GM21529 (cell line): ENCODE results near the gene SHISA6.

Source experiments
- ATAC-seq: cut with Tn5 transposase; IDR thresholded peaks from one replicate; pipeline ENCODE4 v1.9.1; 2021; ENCODE audit not compliant: unreplicated experiment

SHISA6 gene

GRCh38 chr17:11430751-11431150 is 189.7 kb downstream of the SHISA6 start:
- no peak for ATAC-seq

DNA sequence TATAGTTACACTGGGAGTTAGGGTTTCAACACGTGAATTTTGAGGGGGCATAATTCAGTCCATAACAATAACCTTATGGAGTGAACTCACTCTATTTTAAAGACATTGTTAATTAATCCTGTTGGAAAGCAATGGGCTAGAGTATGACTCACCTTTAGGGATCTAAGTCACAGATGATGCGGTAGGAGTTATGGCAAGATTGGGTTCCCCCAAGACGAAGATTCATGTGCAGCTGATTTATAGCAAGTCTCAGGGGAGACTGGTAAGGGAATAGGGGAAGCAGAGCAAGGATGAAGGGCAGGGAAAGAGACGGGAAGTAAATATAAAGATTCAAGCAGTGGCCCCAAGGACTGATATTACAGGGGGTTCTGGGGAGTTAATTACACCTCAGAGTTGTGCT is 197.7 kb downstream of the SHISA6 start:
- ATAC-seq: no peak

DNA sequence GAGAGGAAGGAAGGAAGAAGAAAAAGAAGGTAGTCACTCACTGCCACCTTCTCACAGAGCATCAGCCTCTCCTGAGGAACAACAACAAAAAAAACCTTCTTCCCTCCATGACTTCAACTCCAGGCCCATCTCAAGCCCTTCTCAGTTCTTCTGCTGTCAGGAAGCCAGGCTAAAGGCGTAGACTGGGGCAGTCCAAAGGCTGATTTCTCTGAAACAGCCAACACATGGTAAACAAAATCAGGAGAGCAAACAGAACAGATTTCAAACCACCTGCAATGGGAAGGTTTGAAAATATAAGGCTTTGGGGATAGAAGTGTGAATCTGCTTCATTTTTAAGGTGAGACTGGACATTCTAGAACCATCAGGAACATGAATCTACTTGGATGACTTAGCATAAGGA is 200.0 kb downstream of the SHISA6 start:
- no peak for ATAC-seq

DNA sequence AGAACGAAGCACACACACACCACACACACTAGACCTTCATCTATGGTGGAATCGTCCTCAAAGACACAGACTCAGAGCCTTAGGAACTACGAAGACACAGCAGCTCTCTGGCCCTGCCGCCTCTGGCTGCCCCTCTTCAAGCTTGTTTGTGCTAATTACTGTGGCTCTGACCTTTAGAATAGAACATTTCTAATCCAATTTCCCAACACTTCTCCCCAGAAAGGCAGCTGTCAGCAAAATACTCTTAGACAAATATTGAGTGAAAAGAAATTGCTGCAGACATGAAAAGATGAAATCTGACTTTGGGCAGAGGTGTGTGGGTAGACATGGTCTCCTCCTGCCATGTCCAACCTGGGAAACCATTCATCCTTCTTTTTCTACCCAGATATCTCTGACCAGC is 205.3 kb downstream of the SHISA6 start:
- ATAC-seq: no peak

DNA sequence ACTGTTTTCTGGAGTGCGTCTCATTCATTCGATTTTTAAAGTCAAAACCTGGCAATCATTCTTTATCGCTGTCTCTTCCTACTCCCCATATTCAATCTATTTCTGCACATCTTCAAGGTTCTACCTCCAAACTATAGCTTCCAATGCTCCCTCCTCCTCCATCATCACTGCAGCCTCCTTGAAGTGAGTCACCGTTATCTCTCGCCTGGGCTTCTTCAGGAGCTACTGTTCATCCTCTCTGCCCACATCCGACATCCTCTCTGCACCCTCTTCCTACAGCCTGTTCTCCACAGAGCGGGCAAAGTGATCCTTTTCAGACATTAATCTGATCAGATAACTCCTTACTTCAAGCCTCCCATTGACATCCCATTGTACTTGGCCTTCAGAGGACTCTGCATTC is 213.1 kb downstream of the SHISA6 start:
- ATAC-seq: no peak

DNA sequence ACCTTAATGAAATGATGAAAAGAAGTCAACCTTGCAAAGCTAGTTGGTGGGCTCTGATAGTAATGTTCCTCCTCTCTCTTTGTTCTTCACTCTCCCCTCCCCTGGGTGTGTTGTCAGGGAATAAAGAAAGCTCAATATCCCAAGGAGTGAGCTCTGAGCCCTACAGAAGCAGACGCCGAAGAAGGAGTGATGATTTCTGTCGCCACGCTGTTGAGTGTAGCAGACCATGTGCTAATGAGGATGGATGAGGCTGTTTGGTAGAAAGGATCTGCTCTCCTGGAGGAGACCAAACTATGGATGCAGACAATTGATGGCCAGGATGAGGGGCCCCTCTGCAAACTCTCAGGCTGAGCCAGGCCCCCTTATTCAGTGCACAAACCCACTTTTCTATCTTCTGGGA is 217.3 kb downstream of the SHISA6 start:
- no peak for ATAC-seq

DNA sequence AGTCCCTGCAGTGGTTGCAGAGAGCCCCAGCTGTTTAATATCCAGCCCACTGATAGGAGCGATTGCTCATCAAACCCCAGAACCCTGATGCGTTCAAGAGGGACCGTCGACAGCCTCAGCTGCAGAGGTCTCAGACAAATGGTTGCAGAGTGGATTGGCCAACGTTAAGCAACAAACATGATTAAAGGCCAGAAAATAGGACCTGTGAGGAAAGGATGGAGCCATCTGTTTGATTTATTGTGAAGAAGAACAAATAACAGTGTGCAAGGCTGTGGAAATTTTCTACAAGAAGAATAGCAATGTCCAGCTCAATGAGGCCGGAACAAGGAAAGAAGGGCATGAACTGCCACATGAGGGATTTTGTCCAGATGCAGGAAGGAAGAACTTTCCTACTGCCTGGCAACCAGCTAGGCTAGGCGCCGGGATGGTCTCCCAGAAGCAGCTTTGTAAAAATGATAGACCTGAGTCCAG is 218.9 kb downstream of the SHISA6 start:
- no peak for ATAC-seq

GRCh38 chr17:11461993-11462548 is 221.1 kb downstream of the SHISA6 start:
- no peak for ATAC-seq

- ATAC-seq: no peak
These were observed 226.6 kb downstream of the SHISA6 start for GRCh38 chr17:11467639-11468038.

- ATAC-seq: no peak
These were observed 244.5 kb downstream of the SHISA6 start for GRCh38 chr17:11485336-11486100.

- ATAC-seq: no peak
These were observed 245.3 kb downstream of the SHISA6 start for GRCh38 chr17:11486101-11486867.

DNA sequence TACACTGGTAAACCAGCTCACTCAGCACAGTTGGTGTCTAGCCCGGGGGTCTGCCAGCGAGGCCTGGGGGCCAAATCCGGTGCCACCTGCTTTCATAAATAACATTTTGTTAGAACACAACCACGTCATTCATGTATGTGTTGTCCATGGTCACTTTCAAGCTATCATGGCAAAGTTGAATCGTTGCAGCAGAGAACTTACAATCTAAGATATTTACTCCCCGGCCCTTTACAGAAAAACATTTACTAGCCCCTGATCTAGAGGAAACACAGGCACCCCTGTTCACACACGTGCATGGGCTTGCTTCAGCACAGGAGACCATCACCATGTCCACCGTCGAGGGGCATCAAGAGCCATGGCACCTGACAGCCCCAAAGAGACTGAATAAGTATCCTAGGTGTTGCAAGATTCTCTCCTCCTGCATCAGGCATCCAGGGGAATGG is 245.9 kb downstream of the SHISA6 start:
- ATAC-seq: no peak

DNA sequence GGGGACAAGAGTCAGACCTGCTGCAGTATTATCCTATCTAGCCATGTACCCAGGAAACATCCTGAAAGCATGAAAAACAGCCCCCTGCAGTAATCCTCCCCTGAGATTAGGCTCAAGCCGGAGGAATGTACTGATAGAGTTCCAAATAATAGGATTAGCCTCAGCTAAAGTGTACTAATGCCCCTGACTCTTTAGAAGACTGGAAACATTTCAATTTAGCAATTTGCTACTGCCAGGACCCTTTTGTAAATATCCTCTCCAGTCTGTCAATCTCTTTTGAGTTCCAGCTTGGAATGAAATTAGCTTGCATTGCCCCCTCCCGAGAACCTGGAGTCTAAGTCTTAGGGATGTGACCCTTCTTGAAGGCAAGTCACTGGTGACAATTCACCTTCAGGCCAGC is 246.5 kb downstream of the SHISA6 start:
- ATAC-seq: no peak

DNA sequence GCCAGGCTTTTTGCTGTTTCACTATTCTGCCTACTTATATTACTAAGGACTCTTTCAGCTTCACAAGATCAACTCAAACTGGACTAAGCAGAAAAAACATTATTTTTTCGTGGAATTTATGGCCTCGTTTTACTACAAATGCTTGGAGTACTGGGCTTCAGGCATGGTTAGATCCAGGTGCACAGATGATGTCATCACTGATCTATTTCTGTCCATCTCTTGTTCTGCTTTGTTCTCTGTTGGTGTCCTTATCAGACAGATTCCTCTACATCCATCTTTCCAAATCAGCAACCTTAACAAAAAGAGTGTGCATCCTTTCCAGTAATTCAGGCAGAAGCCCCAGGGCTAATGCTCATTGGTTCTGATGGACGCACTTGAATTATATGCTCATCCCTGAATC is 247.4 kb downstream of the SHISA6 start:
- no peak for ATAC-seq

GRCh38 chr17:11490171-11490755 is 249.2 kb downstream of the SHISA6 start:
- no peak for ATAC-seq

- ATAC-seq: no peak
These were observed 251.5 kb downstream of the SHISA6 start for GRCh38 chr17:11492511-11492910.

GRCh38 chr17:11493936-11494335 is 252.9 kb downstream of the SHISA6 start:
- no peak for ATAC-seq

GRCh38 chr17:11495613-11496012 is 254.6 kb downstream of the SHISA6 start:
- ATAC-seq: no peak

- ATAC-seq: no peak
These were observed 258.9 kb downstream of the SHISA6 start for GRCh38 chr17:11499881-11500280.

GRCh38 chr17:11503308-11504035 is 262.5 kb downstream of the SHISA6 start:
- ATAC-seq: no peak

- no peak for ATAC-seq
These were observed 265.6 kb downstream of the SHISA6 start for GRCh38 chr17:11506635-11507034.
